RPMI8226 (cell line): ENCODE results near the gene RBM27.
A peak's percentile ranks its signal among the peaks of the same experiment; 100 is the strongest.
"Not testable (repeated sequence)": the region's sequence is repeated elsewhere in the genome, so short reads cannot be mapped to it uniquely, and the experiment has no call there.

Experiments used
- DNase-seq: peaks from one replicate; pipeline ENCODE4 v3.0.0-alpha.2; 2015

Gene RBM27

GRCh38 chr5:146203011-146203871, at the start of gene RBM27:
TSS of gene RBM27 (plus strand) at chr5:146203605. CDS start at chr5:146203766, 161 bp downstream.
- peak; percentile 97 for DNase-seq

DNA sequence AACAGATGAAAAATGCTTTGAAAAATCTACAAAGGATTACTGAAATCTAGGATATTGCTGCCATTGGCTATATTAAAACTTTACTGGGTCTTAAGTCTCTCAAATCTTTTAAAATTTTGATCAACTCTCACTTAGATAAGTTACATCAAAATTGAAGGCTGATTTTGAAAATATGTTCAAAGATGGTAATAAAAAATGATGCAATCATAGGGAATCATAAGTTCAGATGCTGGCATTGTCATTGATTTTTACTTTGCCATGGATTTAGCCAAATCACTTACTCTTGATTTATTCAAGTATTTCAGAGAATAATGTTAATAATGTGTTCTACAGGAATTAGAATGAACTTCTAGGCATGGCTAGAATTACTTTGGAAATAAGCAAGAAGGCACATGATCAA, 45.1 kb upstream of the RBM27 start:
- no peak for DNase-seq

- DNase-seq: no peak
Observed at GRCh38 chr5:146164382-146164781, 39.0 kb upstream of the RBM27 start.

DNA sequence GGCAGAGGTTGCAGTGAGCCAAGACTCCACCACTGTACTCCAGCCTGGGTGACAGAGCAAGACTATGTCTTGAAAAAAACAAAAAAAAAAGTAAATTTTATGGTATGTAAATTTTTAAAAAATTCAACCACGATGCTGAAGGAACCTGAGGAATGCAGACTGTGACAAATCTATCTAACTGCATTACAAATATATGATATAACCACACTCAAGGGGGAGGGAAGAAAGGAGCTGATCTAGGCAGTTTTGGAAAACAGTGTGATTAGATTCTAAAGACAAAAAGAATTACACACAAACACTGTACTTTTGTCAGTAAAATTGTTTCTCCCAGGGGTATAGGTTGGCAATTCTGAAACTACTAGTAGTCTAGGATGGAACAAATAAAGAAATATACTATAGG, 37.9 kb upstream of the RBM27 start:
- no peak for DNase-seq

GRCh38 chr5:146165903-146166302, 37.5 kb upstream of the RBM27 start:
- no peak for DNase-seq

DNA sequence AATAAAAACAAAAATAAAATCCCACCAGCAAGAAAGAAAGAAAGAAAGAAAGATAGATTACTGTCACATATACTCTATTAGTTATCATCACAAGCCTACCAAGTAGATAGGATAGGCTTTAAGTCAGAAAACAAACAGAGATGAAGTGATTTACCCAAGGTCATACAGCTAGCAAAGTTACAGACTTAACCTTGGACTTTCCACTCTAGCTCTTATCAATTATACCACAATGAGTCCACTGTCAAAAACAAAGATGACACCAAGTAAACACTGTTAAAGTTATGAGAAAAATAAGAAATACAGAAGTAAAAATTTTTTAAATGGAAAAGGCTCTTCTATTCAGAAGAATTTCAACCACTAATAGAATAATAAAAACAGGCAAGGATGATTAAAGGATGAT, 34.3 kb upstream of the RBM27 start:
- no peak for DNase-seq

DNA sequence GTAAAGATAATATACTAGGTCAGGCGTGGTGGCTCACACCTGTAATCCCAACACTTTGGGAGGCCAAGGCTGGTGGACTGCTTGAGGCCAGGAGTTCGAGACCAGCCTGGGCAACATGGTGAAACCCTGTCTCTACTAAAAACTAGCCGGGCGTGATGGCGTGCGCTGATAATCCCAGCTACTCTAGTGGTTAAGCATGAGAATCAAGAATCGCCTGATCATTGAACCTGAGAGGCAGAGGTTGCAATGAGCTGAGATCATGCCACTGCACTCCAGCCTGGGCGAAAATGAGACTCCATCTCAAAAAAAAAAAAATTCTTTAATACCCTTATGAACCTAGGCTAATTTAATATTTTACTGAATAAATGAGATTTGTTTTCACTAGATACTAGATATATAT, 30.4 kb upstream of the RBM27 start:
- not testable (repeated sequence) for DNase-seq

GRCh38 chr5:146173597-146173996, 29.8 kb upstream of the RBM27 start:
- no peak for DNase-seq

DNA sequence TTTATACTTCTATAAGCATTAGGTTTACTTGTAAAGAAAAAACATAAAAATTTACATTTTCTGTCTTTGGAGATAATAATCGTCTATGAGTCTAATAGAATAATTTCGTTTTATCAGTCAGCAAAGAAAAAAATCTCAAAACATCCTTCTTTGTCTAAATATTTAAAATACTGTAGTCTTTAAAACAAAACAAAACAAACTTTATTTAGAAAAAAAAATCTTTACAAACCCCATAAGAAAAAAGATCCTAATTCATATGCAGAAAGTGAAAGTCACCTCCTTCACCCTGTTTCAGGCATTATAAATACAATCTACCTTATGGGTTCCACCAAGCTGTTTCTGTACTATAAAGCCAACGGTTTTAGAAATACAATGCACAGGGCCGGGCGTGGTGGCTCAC, 26.6 kb upstream of the RBM27 start:
- DNase-seq: no peak

- no peak for DNase-seq
Observed at GRCh38 chr5:146179696-146180095, 23.7 kb upstream of the RBM27 start.

DNA sequence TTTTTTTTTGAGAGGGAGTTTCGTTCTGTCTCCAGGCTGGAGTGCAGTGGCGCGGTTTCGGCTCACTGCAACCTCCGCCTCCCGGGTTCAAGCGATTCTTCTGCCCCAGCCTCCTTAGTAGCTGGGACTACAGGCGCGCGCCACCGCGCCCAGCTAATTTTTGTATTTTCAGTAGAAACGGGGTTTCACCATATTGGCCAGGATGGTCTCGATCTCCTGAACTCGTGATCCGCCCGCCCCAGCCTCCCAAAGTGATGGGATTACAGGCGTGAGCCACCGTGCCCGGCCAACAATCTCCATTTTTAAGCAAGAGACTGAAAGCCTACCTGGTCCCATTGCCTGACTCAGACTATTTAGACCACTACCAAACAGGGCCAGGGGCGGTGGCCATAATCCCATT, 20.0 kb upstream of the RBM27 start:
- DNase-seq: not testable (repeated sequence)

- DNase-seq: no peak
Observed at GRCh38 chr5:146185161-146185560, 18.2 kb upstream of the RBM27 start.

GRCh38 chr5:146188358-146188757, 15.0 kb upstream of the RBM27 start:
- DNase-seq: no peak

DNA sequence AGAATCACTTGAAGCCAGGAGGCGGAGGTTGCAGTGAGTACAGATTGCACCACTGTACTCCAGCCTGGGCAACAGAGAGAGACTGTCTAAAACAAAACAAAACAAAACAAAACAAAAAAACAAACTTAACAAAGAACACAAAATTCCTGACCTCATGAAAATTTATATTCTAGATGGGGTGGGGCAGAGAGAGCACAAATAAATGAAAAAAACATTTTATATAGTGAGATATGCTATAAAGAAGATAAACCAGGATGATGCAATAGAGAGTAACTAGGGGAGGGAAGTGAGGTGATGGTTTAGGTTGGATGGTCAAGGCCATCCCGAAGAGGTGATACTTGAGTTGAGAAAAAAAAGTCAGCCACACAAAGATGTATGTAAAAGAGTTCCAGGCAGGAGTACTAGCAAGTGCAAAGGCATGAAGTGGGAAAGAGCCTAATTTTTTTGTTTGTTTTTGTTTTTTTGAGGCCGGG, 10.8 kb upstream of the RBM27 start:
- DNase-seq: no peak

GRCh38 chr5:146193285-146193684, 10.1 kb upstream of the RBM27 start:
- DNase-seq: no peak

- DNase-seq: not testable (repeated sequence)
Observed at GRCh38 chr5:146194997-146195396, 8.4 kb upstream of the RBM27 start.

DNA sequence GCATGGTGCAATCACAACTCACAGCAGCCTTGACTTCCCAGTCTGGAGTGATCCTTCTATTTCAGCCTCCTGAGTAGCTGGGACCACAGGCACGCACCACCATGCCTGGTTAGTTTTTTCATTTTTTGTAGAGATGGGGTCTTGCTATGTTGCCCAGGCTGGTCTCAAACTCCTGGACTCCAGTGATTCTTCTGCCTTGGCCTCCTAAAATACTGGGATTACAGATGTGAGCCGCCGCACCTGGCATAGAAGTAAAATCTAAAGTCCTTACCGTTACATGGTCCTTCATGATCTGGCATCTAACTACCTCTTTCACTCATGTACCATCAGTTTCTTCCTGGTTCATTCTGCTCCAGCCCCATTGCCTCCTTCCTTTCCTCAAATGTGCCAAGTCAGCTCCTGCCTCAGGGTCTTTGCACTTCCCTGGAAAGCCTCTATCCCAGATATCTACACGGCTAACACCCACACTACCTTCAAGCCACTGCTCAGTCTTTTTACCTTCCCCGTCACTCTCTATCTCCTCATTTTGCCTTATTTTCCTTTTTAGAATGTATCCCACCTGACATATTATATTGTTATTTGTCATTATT, 6.9 kb upstream of the RBM27 start:
- no peak for DNase-seq

- no peak for DNase-seq
Observed at GRCh38 chr5:146199176-146199815, 4.1 kb upstream of the RBM27 start.

- not testable (repeated sequence) for DNase-seq
Observed at GRCh38 chr5:146201795-146202194, 1.6 kb upstream of the RBM27 start.

GRCh38 chr5:146203872-146204192, 427 bp downstream of the RBM27 start:
- DNase-seq: no peak

DNA sequence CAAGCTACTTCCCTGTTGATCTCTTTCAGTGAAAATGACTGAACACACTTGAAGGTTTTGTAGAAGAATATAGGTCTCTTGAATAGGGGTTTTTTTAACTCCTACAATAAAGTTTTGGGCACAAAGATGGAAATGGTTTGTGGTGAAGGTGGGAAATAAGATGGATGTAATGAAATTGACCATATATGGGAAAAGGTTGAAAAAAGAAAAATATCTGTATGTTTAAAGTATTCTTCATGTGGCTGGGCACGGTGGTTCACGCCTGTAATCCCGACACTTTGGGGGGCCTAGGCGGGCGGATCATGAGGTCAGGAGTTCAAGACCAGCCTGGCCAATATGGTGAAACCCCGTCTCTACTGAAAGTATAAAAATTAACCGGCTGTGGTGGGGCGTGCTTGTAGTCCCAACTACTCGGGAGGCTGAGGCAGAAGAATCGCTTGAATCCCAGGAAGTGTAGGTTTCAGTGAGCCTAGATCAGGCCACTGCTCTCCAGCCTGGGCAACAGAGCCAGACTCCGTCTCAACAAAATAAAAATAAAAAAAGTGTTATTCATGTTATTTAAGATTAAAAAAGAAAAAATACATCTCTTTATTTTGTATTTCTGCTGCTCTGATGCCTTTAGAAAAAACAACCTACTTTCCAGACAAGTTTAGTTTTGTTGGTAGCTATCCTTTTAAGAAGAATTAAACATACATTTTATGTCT, 2.2 kb downstream of the RBM27 start:
- no peak for DNase-seq

DNA sequence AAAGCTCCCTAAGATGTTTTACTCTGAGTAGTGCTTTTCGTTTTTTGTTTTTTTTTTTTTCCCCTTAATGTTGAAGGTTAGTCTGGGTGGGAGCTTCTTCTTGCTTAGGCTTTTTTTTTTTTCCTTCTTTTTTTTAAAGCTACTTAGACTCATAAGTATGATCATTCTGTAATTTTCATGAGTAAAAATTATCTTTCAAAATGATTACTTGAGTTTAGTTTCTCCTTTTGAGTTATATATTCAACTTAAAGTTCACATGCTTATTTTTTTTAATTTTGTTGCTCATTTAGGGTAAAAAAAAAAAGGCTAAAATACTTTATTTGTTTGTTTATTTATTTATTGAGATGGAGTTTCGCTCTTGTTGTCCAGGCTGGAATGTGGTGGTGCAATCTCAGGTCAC, 2.9 kb downstream of the RBM27 start:
- no peak for DNase-seq

DNA sequence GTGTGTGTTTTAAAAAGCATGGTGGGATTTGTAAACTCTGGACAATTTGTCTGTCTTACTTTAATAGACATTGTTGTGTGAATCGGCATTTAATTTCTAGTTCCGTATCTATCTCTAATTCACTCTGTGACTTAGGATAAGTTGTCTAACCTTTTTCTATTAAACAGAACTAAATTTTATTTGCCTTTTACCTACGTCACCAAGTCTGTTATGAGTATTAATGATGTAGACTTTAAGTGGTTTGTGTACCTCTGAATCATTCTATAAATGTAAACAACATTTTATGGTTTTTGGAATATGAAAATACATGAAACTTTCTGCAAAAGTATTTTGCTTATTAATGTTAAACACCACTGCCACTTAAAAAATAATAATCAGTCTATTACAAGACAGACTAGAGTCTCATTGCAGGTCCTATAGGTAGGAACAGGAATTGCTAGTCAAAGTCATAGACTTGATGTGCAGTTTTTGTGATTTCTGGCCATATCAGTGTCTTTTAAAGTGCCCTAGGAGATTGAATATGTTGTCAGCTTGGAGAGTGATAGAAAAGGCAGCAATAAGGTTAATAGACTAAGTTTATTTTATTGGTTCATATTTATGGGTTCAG, 5.6 kb downstream of the RBM27 start:
- no peak for DNase-seq
